ENCODE data around the gene HYLS1. TPM values are rescaled to one million over a fixed set of nuclear protein-coding genes. Genes with fewer than 3 reads are reported as not detected.

HYLS1 gene
- total RNA-seq, 4 donors from 2014 or later = 0.94 to 8.6 (median 3.5) TPM

- TF ChIP-seq, protein P1, sequence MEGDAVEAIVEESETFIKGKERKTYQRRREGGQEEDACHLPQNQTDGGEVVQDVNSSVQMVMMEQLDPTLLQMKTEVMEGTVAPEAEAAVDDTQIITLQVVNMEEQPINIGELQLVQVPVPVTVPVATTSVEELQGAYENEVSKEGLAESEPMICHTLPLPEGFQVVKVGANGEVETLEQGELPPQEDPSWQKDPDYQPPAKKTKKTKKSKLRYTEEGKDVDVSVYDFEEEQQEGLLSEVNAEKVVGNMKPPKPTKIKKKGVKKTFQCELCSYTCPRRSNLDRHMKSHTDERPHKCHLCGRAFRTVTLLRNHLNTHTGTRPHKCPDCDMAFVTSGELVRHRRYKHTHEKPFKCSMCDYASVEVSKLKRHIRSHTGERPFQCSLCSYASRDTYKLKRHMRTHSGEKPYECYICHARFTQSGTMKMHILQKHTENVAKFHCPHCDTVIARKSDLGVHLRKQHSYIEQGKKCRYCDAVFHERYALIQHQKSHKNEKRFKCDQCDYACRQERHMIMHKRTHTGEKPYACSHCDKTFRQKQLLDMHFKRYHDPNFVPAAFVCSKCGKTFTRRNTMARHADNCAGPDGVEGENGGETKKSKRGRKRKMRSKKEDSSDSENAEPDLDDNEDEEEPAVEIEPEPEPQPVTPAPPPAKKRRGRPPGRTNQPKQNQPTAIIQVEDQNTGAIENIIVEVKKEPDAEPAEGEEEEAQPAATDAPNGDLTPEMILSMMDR (IDR thresholded peaks at IDR 0.05; ENCODE audit: low read depth) = no peak
Measured at GRCh38 chr11:125873881-125874555, 13.4 kb upstream of the HYLS1 start.

GRCh38 chr11:125874556-125875124, 12.8 kb upstream of the HYLS1 start:
- TF ChIP-seq, protein P1 (IDR thresholded peaks at IDR 0.05; ENCODE audit: low read depth) = no peak

- TF ChIP-seq, protein P1 (IDR thresholded peaks at IDR 0.05; ENCODE audit: low read depth) = no peak
Measured at GRCh38 chr11:125881291-125881690, 6.2 kb upstream of the HYLS1 start.

DNA sequence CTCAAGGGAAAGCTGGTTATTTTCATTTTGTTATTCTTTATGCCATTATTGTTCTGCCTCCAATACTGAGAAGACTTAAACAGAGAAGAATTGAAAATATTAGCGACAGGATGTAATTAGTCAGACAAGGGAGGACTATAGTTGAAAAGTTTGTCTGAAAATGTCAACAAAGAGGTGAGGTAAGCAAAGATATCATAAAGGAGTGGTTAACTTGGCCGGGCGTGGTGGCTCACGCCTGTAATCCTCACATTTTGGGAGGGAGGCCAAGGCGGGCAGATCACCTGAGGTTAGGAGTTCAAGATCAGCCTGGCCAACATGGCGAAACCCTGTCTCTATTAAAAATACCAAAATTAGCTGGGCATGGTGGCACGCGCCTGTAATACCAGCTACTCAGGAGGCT, 4.1 kb upstream of the HYLS1 start:
- TF ChIP-seq, protein P1 (IDR thresholded peaks at IDR 0.05; ENCODE audit: low read depth) = no peak

- TF ChIP-seq, protein P1 (IDR thresholded peaks at IDR 0.05; ENCODE audit: low read depth) = no peak
Measured at GRCh38 chr11:125886997-125887372, 483 bp upstream of the HYLS1 start.

DNA sequence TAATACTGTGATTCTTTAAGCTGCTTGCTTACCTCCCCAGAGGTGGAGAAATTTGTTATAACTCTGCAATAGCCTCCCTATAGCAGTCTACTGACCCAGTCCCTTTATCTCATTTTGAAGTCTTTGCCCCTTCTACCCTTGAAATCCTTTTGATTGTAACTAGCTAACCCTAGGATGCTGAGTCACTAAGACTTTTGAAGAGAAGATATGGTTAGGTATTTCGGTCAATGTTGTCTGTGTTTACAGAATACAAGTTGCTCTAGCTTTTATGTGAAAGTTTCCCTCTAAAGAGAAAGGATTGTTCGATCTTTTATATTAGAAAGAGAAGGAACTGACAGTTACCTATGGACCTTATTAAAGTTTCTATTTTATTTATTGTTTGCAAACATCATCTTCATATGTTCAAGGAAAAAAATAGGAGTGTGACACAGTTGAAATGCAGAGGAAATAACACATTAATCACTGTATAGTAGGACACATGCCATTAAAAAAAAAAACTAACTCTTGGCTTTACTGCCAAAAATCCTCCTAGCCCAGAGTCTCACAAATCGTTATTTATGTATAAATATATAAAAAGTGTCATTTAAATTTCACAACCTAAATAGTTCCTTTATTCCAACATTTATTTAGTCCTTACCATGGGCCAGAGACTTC, 3.1 kb downstream of the HYLS1 start:
- TF ChIP-seq, protein P1 (IDR thresholded peaks at IDR 0.05; ENCODE audit: low read depth) = no peak

GRCh38 chr11:125892071-125892470, 4.6 kb downstream of the HYLS1 start:
- TF ChIP-seq, protein P1 (IDR thresholded peaks at IDR 0.05; ENCODE audit: low read depth) = no peak
